ENCODE results near the gene CNR2.
"Not testable (repeated sequence)": the region's sequence is repeated elsewhere in the genome, so short reads cannot be mapped to it uniquely, and the experiment has no call there.

Gene CNR2

DNA sequence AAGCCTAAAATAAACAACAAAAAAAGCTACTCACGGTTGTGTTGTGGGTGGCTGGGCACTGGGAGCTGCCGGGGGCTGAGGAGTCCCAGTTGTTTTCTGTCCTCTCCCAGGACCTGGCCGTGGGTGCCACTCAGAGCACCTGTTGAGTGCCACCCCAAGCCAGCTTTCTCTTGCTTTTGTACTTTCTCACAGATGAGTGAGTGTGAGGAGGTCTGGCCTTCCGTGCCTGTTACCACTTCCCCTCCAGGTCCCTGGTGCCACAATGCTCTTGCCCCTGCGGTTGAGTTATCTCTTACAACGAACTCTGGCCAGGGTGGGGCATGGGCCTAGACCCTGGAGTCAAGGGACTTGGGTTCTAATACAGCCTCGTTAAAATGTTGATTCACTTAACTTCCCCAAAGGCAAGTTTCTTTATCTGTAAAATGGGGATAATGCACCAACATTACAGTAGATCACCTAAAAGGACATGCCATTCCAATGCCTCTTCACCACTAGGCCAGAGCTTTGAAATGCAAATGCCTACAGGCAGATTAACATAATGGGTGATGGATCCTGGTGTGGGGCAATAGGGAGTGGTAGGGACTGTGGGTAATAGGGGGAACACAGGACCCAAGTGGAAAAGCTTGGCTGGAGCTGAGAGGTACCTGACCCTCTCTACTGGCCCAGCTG is at the start of gene CNR2:
CNR2 (minus strand) TSS at position 151 of the 669 bp plus-strand sequence. CDS start 37,745 bp downstream, outside the sequence.
- no peak for DNase-seq

DNA sequence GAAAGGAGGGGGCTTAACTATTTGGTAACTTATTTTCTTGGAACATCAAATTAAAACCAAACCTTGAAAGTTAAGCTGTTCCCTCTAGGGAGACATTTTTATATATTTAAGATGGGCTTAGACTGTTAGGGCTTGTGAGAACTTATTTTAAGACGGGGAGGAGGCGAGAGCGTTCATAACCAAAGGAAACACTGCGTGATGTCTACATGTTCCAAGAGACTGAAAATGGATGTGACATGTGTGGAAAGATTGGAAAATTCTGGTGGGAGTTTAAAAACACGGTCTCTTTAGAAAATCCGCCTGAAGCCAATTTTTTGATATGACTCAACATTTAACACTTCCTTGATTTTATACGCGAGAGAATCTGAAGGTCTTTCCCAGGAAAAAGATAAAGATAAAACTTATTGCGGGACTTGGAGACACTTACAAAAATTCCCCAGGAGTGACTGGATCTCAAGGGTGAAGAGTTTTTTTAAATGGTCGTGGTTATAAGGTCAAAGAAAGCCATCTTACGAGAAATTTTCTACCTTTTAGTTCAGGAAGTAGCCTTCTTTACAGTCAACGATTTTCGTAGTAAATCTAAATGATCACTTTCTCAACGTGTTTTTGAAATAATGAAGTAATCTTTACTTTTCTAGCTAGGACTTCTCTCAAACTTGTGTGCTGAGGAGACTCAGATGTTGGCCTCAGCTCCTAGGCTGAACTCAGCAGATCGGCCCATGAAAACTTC is 47.3 kb upstream of the CNR2 start:
- no peak for DNase-seq

DNA sequence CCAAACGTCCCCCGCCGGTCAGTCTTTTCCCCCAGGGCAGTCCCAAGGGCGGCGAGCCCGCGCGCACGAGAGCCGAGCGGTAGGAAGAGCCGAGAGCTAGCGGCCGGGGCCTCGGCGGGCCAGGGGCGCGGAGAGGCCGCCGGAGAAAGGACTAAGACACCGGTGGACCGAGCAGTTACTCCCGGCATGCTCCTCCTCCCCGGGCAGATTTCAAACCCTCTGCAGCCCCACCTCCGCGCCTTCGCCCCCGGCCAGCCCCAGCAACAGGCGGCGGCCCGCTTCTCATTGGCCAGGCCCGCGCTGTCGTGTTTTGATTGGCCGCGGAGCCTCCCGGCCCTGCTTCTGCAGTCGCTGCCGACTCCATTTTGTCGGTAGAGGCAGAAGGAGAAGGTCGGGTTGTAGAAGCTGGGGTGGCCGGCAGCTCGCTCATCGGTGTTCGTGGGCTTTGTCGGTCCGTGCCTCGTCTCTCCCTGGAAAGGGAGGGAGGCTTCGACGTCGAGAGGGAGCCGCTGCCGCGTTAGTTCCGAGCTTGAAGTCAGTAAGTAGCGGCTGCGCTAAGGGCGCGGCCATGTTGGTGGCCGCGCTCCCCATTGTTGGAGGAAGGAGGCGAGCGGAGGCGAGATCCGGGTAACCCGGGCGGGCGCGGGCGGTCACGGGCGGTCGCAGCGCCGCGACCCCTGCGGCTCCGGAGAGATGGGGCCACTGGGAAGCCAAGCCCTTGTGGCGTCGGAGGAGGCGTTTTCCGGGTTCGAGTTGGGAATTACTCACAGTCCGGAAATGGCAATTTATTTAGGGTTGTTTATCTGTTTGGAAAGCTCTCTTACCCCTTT is 46.5 kb upstream of the CNR2 start, which contains the start of gene PNRC2:
PNRC2 (plus strand) TSS at position 368 of the 830 bp plus-strand sequence. CDS start 1,630 bp downstream, outside the sequence.
- DNase-seq = peak; percentile 96

GRCh38 chr1:23958810-23959460 is 45.8 kb upstream of the CNR2 start:
- peak; percentile 96 for DNase-seq

- not testable (repeated sequence) for DNase-seq
Measured at GRCh38 chr1:23958040-23958809, 45.1 kb upstream of the CNR2 start.

- peak; percentile 92 for DNase-seq
Measured at GRCh38 chr1:23957096-23957495, 43.9 kb upstream of the CNR2 start.

DNA sequence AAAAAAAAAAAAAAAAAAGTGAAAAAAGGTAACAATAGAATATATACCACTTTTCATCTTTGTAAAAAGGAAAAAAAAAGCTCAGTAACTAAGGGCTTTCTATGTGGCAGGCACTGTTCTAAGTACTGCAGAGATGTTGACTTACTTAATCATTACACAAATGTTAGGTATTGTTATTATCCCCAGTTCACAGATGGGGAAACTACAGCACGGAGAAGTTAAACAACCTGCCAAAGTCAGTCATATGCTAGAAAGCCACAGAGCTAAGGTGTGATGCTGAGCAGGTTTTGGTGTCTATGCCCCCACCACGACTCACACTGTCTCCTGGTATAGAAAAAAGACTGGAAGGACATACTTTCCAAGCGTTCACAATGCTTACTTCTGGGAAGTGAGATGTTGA is 39.9 kb upstream of the CNR2 start:
- DNase-seq = no peak

DNA sequence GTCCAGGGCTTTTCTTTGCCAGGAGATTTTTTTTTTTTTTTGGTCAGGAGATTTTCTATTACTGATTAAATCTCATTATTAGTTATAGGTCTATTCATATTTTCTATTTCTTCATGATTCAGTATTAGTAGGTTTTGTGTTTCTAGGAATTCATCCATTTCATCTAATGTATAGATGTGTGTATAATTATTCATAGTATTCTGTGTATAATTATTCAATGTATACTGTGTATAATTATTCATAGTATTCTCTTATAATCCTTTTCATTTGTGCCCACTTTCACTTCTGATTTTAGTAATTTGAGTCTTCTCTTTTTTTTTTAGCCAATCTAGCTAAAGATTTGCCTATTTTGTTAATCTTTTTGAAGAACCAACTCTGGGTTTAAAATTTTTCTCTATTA is 34.2 kb upstream of the CNR2 start:
- DNase-seq = no peak

DNA sequence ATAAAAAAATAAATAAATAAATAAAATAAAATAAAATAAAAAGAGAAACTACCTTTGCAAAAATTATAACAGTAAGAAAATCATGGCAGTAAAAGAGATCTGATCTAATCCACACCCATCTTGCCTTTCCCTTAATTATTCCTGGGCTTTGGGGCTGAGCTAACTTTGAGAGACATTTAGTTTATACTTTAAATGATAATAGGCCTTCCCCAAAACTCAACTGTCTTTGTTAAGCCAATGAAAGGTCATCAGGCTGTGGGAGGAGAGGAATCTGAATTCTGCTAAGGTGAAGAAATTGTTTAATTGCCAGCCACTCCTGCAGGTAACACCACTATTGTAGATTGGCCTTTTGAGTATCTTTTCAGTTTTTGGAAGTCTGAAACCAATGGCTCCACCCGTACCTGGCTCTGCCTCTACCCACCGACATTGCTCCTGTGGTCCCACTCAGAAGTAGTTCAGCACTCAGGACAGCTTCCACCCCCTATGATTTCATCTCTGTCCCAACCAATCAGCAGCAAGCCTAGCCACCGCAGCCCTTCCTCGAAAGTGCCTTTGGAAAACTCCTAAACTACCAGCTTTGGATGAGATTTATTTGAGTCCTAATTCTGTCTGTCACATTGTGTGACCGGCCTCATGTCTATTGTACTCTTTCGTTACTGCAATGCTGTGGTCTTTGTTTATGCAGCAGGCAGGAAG is 23.5 kb upstream of the CNR2 start:
- DNase-seq = no peak

GRCh38 chr1:23931491-23931880 is 18.3 kb upstream of the CNR2 start:
- no peak for DNase-seq

- DNase-seq = no peak
Measured at GRCh38 chr1:23930861-23931490, 17.8 kb upstream of the CNR2 start.

GRCh38 chr1:23930270-23930669 is 17.1 kb upstream of the CNR2 start:
- DNase-seq = no peak

- no peak for DNase-seq
Measured at GRCh38 chr1:23928789-23929188, 15.6 kb upstream of the CNR2 start.

GRCh38 chr1:23927097-23927496 is 13.9 kb upstream of the CNR2 start:
- DNase-seq = no peak

GRCh38 chr1:23925279-23925678 is 12.1 kb upstream of the CNR2 start:
- DNase-seq = no peak

GRCh38 chr1:23924601-23925000 is 11.4 kb upstream of the CNR2 start:
- DNase-seq = no peak

GRCh38 chr1:23923592-23924499 is 10.7 kb upstream of the CNR2 start:
- no peak for DNase-seq

GRCh38 chr1:23922321-23922943 is 9.3 kb upstream of the CNR2 start:
- DNase-seq = no peak
